GM04504 (cell line): ENCODE data around the gene RSBN1.
"Not testable (repeated sequence)": the region's sequence is repeated elsewhere in the genome, so short reads cannot be mapped to it uniquely, and the experiment has no call there.

ENCODE experiments used
- DNase-seq: peaks from one replicate; pipeline ENCODE4 v3.0.0-alpha.2; 2012; ENCODE audit warnings: low read depth

RSBN1 gene

DNA sequence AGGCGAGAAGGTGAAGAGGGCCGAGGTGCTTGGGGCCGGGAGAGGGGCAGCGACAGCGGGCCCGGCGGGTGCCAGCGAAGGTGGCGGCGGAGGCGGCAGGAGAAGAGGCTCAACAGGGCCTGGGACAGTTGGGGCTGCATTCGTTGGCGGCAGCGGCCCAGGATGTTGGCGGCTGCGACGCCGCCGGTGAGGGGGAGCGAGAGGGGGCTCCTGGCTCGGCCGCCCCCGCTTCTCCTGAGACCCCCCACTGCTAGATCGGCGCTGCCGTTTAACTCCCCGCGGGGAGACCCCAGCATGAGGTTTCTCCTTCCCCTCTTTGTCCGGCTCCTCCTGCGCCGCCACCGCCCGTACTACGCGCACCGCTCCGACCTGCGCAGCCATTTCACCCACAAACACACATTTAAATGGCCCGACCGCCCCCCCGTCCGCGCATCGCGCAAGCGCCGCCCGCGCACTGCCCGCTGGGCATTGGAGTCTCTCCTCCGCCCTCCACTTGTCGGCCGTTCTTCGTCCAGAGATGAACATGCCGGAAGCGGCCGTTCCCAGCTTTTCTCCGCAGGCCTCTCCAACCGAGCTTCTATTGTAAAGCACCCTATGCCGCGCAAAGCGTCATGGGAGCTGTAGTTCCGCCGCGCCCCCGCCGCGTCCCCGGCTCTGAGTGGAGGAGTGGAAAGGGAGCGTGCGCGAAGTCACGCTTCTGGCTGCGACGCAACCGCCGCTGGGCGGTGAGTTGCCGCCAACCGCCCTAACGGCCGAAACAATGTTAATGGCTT lies at the start of gene RSBN1:
RSBN1 (minus strand) TSS at position 589 of the 773 bp plus-strand sequence; CDS start at position 525, 64 bp downstream.
- peak; percentile 99 for DNase-seq

GRCh38 chr1:113861641-113862040 lies 49.4 kb upstream of the RSBN1 start:
- no peak for DNase-seq

- DNase-seq = peak; percentile 34
Observed at GRCh38 chr1:113860891-113861290, 48.6 kb upstream of the RSBN1 start.

- DNase-seq = no peak
Observed at GRCh38 chr1:113859478-113860175, 47.4 kb upstream of the RSBN1 start.

GRCh38 chr1:113858982-113859381 lies 46.7 kb upstream of the RSBN1 start:
- no peak for DNase-seq

- no peak for DNase-seq
Observed at GRCh38 chr1:113858418-113858817, 46.1 kb upstream of the RSBN1 start.

DNA sequence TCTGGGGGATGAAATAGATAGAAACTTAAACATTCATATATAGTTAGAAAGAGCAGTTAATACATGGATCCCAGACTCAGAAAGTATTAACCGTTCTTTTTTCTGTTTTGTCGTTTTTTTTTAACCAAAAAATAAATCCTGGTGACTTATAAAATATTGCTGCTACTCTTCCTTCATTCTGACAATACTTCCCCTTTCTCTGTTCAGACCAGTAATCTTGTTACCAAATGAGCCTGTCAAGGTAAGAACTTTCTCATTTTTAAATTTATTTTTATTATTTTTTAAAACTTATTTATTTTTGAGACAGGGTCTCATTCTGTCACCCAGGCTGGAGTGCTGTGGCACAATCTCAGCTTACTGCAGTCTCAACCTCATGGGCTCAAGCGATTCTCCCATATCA lies 45.5 kb upstream of the RSBN1 start:
- DNase-seq = no peak

DNA sequence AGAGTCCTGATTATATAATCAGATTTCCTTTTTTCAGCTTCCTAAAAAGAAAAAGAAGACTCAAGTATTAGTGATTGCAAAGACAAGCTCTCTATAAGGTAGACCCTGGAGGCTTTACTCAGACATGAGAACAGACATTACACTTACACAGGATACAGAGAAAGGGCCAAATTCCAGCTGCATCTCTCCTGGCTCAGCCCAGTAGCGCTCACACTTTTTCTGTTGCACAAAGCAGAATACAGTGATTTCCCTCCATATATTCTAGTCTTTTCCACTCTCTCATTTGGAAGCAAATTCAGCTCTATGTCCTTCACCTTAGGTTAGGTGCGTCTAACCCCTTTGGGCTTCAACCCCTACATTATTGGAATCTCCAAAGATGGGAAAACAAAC lies 44.1 kb upstream of the RSBN1 start:
- DNase-seq = no peak

GRCh38 chr1:113855630-113856400 lies 43.5 kb upstream of the RSBN1 start:
- no peak for DNase-seq

DNA sequence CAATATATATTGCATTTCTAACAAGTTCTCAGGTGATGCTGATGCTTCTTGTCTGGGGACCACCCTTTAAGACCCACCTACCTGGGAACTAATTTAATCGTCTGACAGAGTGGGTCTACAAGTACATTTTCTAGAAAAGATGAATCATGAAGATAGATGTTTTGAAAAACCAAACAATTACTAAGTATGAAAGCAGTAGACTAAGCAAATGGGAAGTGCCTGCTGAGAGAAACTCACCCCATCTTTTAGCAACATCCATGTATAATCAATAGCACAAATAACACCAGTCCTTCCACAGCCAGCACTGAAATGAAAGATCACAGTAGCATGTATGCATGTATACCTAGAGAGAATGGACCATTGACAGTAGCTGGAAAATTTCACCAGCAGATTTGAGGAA lies 42.0 kb upstream of the RSBN1 start:
- DNase-seq = no peak

- not testable (repeated sequence) for DNase-seq
Observed at GRCh38 chr1:113852694-113853093, 40.4 kb upstream of the RSBN1 start.

- no peak for DNase-seq
Observed at GRCh38 chr1:113850127-113850796, 38.0 kb upstream of the RSBN1 start.

- DNase-seq = no peak
Observed at GRCh38 chr1:113849072-113849471, 36.8 kb upstream of the RSBN1 start.

DNA sequence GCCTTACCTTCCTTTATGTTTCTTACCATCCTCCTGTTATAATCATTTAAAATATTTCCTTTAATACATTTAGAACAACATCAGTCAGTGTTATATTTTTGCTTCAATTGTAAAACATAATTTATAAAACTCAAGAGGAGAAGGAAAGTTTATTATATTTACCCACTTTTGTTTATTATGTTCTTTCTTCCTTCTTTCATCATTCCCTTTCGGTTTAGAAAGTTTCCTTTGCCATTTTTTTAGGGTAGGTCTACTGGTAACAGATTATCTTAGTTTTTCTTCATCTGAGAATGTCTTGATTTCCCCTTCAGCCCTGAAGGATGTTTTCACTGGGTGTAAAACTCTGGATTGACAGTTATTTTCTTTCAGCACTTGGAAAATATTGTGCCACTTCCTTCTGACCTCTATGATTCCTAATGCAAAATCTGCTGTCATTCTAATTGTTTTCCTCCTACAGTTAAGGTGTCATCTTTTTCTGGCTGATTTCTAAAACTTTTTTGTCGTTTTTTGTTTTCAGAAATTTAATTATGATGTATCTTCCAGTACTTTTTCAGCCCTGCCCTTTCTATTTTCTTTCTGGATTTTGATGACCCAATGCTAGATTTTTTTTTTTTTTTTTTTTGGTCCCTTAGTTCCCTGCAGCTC lies 34.2 kb upstream of the RSBN1 start:
- no peak for DNase-seq

- no peak for DNase-seq
Observed at GRCh38 chr1:113836534-113836933, 24.3 kb upstream of the RSBN1 start.

DNA sequence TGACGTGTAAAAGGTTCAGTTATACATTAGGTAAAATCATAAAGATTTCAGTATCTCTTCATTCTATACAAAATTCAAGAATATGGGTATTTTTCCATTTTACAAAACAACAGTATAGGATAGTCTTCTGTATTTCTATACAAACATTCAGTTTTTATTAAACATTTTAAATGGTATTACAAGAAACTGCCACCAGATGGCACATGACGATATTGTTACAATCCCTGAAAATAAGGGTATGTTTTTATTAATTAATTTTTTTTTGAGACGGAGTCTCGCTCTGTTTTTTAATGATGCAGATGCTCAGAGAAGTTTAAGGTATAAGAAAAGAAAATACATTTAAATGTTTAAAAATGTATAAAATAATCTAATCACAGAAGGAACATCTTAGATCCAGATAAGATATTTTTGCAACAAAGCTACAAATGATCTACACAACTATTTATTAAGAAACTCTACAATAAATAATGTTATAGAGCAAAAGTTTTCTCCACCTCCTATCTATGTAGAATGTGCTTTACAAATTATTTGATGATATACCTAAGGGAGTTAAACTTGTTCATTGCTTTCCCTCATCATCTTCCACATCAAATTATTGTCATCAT lies 23.5 kb upstream of the RSBN1 start:
- DNase-seq = peak; percentile 22

DNA sequence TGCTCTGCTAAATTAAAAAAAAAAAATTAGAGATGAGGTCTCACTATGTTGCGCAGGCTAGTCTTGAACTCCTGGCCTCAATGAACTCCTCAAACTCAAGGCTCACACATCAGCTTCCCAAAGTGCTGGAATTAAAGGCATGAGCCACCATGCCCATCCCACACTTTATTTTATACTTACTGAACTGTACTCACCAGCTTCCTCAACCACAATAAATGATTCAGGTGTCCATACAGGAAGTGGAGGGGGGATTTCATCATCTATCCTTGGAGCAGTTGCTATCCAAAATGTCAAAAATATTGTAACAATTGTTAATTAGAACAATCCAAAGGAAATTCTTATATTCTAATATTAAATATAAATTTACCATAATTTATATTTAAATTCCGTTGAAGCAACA lies 22.4 kb upstream of the RSBN1 start:
- DNase-seq = no peak

DNA sequence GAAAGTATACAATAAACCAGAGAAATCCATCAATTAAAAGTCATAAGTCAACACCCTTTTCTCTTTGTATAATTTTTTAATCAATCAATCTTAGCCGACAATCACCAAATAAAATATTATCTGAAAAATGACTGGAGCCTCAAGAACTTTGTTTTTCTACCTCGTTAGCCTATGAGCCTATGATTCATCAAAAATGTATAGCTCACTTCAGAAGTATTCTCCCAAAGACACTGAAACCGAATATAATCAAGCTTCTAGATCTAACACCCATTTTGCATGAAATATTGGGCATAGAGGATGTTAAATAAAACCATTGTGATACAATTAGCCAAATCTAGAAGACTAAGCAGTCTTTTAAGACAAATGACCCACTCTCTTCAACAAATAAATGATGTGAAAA lies 17.8 kb upstream of the RSBN1 start:
- DNase-seq = no peak

DNA sequence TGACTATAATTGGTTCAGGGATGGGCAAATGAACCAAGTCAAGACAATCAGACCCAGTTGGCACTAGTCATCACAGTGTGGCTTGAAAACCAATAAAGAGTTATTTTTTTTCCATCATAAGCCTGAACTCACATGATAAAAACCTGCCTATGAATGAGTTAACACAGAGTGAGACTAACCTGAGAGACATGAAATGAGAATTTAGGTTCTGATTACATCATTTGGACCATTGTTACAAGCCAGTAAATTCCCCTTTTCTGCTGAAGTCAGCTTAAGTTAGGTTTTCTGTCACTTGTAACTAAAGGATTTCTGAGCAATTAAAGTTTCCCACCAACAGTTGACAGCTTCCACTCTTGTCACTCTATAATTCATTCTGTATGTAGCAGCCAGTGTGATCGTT lies 9.6 kb upstream of the RSBN1 start:
- DNase-seq = no peak

- no peak for DNase-seq
Observed at GRCh38 chr1:113818578-113818977, 6.3 kb upstream of the RSBN1 start.

DNA sequence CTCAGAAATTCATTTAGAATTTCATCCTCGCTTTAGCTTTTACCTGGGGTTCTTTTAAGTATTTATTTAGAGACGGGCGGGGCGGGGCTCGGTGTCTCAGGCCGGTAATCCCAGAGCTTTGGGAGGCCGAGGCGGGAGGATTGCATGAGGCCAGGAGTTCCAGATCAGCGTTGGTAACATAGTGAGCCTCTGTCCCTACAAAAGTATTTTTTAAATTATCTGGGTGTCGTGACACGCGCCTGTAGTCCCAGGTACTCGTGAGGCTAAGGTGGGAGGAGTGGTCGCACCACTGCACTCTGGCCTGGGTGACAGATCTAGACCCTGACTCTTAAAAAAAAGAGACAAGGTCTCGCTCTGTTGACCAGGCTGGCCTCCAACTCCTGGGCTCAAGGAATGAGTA lies 942 bp upstream of the RSBN1 start:
- no peak for DNase-seq
